NCI-H2107 treated with DMSO at 0.1 percent for 48 hours (cell line): ENCODE data around the gene B3GNT2.

ENCODE experiments used
- DNase-seq: peaks from one replicate; lab custom pipeline; 2025; ENCODE audit not compliant: unreplicated experiment; lab: John Stamatoyannopoulos, UW

Gene B3GNT2

DNA sequence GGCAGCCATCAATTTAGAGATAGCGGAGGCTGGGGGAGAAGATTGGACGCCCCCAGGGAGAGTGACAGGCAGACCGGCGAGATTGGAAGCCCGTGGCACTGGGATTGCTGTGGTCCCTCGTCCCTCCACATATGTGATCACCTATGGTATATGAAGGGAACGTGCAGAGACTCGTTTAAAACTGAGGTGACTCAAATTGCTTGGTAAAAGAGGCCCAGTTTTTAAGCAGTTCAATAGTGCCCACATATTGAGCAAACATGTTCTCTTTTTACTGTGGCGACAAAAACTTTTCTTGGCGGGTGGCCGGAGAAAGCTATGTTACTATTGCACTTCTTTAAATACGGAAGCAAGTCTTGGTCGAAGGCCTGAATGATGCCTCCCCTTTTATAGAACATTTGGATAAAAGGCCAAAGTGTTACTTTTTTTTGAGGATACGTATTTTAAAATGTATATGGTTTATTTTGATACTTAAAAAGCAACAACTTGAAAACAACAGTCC is 9.1 kb downstream of the B3GNT2 start:
- no peak for DNase-seq

DNA sequence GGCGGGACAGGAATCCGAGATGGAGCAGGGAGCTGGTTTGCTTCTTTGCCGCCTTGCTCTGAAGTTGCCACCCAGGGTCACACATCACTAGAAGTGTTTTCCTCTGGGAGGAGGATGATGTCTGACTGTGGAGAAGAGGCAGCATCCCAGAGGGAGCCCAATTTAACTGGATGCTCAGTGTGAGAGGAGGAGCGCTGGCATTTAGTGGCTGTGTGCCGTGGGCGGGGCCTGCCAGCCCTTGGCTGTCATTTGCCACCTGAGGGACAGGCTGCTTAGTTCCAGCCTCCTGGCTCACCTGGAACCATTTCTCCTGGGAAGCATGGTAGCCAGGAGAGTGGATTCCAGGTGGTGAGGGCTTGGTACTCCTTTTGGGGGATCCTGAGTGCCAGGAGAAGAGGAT is 9.6 kb downstream of the B3GNT2 start:
- no peak for DNase-seq

DNA sequence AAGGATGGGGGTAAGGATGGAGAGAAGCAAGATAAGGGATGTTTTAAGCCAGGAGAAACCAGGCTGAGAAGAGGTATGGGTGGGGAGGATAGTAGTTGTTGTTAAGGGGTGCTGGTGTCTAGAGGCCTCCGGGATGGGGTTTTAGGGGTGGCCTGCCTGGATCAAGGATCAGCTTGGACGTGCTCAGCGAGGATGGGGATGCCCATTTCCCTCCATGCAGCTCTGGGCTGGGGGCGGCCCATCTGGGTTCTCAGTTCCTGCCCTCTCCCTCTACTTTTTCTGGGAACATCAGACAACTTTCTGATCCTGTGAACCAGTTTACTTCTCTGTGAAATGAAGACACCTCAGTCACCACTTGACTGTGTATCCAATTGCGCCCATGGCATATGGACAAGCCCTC is 10.1 kb downstream of the B3GNT2 start:
- no peak for DNase-seq

DNA sequence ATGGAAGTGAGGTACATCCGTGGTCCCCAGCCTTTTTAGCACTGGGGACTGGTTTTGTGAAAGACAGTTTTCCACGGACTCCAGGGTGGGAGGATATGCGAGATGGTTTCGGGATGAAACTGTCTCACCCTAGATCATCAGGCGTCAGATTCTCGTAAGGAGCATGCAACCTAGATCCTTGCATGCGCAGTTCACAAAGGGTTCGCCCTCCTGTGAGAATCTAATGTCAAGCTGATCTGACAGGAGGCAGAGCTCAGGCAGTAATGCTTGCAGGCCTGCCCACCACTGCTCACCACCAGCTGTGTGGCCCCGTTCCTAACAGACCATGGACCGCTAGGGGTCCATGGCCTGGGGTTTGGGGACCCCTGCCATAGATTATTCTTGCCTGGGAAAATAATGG is 11.6 kb downstream of the B3GNT2 start:
- DNase-seq: no peak

DNA sequence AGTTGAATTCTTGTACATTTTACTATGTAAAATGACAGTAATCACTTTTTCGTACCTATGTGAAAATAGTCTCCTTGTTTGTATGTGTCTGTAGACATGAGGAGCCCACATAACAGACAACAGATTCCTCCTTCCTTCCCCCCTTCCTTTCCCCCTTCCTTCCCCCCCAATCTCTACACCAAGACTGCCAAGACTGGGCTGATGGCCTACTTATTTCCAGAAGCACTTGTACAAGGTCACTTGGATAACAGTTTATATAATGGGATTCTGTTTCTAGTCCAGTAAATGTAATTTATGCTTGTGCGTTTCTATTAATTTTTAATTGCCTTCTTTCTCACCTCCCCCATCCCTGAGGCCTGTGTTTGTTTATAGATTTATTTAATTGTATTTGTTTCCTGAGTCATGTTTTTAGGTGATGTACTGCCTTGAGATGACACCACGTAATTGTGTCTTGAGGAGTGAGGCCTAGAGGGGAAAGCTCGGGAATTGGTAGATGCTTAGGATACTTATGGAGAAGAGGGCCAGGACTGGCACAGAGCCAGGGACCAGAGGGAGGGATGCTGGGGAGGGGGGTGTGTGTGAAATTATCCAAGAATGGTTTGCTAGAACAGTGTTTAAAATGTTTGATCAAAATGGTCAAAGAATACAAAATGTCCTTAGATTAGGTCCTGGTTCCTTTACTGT is 12.3 kb downstream of the B3GNT2 start:
- no peak for DNase-seq

DNA sequence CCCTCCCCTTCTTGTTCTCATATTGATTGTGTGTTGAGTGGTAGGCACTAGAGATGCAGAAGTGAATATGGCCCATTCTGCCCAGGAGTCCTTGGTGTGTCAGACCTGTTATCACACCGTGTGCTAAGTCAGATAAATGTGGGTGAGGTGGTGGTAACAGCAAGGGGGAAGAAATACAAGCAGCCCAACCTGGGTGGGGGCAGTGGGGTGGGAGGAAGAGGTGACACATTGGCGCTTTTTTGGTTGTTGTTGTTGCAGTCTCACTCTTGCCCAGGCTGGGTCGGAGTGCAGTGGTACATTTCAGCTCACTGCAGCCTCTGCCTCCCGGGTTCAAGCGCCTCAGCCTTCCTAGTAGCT is 12.8 kb downstream of the B3GNT2 start:
- no peak for DNase-seq

DNA sequence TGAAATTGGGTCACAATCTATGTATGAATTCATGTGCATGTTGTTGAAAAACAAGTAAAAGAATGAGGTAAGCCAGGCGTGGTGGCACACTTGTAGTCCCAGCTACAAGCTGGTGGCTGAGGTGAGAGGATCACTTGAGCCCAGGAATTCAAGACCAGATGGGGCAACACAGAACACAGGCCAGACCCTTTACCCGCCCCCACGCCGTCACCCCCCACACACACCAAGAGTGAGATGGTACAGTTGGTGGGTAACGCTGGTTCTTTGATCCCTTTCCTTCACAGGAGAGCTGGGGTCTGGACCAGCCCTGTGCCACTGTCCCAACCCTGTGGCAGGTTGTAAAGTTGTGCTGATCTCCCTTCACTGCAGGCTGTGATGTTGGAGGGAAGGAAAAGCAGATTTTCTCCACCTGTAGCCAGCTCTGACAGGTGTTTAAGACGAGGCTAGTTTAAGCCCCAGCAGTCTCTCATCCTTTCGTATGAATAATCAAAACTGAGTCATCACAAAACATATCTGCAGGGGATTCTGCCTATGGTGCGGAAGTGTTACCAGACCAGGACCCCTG is 13.6 kb downstream of the B3GNT2 start:
- DNase-seq: no peak

DNA sequence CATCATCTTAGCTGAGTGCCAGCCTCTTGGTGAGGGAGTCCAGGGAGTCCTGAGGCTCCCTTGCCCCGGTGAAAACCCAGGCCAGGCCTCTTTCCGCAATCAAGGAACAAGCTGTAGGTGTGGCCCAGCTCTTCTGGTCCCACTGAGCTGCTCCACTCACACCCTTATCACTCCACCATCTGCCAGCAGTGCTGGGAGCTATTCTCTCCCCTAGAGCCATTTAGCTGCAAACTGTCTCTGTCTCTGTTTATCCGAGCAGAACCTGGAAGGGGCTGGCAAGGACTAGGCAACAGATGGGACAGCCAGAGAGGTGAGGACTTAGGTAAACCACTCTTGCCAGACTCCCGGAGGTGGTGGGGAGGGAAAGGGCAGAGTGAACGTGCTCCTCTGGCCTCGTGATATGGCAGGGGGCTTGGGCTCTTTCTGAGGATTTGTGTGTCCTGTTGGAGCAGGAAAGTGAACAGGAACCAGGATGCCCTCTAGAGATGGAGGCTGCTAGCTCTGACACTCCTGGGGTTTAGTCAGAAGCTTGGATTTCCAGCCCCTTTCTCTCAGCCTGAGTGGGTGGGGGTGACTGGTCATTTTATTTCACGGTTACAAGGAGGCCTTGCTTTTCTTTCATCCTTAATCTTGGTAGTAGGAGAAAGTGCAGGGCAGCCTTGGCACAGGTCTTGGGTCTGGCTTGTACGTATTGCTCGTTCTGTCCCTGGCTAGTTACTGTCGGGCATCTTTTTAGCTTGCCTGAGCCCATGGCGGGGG is 19.6 kb downstream of the B3GNT2 start:
- DNase-seq: no peak

DNA sequence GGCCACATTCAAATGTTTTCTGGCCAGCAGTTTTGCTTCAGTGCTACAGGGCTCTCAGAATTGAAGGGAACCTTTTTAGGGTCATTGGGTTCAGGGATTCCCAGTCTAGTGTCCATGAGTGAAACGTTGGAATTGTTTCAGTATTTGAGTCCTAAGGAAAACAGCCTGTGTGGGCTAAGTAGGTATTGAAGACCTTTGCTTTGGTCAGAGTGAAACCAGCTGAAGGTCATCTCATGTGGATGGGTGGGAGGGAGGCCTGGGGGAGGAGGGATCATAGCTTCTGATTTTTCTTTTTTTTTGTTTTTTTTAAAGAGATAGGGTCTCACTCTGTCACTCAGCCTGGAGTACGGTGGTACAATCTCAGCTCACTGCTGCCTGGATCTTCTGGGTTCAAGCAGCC is 20.2 kb downstream of the B3GNT2 start:
- no peak for DNase-seq

DNA sequence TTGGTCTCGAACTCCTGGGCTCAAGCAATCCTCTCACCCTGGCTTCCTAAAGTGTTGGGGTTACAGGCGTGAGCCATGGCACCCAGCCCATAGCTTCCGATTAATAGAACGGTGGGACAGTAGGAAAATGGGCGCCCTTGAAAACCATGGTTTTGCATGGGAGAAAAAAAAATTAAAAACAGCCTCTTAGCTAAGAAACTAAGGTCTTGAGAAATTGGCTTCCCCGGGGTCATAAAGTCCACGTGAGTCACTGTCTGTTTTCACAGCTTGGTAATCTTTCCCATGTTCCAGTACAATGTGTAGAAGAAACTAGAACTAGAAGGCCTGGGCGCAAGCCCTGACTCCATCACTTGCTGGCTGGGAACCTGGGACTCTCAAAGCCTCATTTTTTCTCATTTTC is 20.7 kb downstream of the B3GNT2 start:
- no peak for DNase-seq

DNA sequence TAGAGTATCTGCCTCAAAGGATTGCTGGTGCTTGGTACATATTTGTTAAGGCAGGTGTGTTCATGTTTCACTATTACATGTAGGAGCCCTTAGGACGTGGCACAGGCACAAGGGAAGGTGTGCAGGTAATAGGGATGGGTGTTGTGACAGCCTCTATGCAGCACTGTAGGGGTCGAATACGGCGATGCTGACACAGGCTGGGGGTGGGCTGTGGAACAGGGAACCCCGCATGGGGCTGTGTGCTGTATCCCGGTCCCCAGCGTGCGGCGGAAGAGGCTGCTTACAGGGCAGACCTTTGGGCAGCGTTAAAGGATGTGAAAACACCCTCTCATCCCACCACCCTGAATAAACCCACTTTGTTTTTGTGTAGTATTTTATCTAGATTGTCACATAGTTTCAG is 21.5 kb downstream of the B3GNT2 start:
- no peak for DNase-seq

DNA sequence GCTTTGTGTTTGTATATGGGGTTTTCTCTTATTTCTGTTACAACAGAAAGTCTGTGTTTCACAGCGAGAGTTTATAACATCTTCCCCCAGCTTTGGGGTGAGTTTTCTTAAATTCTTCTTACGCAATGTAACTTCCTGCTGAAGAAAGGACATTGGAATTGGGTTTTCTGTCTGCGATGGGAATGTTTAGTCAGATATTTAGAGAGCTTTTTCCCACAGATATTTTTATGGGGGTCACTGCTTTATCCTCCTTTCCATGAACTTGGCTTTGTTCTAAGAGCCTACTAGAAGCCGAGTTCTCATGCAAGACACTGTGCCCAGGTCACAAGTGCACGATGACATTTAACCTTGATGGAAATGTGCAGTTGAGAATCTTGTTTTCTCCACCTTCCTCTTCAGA is 22.1 kb downstream of the B3GNT2 start:
- no peak for DNase-seq

DNA sequence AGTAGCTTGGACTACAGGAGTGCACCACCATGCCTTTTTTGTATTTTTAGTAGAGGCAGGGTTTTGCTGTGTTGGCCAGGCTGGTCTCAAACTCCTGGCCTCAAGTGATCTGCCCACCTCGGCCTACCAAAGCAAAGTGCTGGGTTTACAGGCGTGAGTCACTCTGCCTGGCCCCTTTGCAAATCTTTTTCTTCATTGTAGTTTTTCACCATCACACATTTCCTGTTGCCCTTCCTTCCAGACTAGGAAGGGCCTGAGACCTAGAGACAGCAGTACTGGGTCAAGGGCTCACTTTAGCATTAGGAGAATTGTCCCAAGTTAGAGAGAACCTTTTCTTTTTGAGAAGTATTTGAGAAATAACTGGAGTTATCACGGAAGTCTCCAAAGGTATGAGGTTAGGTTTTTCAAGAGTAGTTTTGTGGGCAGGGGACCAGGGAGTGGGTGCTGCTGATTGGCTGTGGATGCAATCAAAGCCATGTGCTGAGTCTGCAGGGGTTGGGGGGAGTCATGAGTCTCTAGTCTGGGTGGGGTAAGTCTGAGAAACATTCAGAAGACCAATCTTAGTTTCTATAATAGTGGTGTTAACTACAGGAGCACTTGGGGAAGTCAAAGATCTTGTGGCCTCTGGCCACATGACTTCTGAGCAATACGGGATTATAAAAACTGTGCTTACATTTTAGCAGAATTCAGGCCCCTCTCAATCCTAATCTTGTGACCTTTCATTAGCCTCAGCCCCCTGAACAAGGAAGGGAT is 23.7 kb downstream of the B3GNT2 start:
- no peak for DNase-seq

DNA sequence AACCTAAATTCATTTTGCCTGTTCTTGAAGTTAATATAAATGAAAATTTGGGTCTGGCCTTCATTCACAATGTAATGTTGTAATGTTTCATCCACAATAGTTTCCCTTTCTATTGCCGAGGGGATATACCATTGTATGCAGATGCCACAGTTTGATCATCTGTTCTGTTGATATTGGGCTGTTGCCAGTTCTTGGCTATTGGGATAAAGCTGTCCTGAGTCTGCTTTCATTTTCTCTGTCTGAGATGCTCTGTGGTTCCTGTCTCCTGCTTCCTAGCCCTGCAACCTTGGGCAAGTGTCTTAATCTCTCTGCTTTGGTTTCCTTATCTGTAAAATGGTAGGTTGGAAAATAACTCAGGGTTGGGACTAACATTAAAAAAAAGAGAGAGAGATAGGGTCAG is 25.2 kb downstream of the B3GNT2 start:
- DNase-seq: no peak

DNA sequence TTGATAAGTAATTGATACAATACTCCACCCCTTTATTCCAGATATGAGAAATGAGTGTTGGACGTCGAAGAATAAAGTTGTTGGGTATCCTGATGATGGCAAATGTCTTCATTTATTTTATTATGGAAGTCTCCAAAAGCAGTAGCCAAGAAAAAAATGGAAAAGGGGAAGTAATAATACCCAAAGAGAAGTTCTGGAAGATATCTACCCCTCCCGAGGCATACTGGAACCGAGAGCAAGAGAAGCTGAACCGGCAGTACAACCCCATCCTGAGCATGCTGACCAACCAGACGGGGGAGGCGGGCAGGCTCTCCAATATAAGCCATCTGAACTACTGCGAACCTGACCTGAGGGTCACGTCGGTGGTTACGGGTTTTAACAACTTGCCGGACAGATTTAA is 26.3 kb downstream of the B3GNT2 start:
- DNase-seq: no peak

DNA sequence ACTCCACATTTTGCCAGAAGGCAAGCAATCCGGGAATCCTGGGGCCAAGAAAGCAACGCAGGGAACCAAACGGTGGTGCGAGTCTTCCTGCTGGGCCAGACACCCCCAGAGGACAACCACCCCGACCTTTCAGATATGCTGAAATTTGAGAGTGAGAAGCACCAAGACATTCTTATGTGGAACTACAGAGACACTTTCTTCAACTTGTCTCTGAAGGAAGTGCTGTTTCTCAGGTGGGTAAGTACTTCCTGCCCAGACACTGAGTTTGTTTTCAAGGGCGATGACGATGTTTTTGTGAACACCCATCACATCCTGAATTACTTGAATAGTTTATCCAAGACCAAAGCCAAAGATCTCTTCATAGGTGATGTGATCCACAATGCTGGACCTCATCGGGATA is 26.8 kb downstream of the B3GNT2 start:
- no peak for DNase-seq

DNA sequence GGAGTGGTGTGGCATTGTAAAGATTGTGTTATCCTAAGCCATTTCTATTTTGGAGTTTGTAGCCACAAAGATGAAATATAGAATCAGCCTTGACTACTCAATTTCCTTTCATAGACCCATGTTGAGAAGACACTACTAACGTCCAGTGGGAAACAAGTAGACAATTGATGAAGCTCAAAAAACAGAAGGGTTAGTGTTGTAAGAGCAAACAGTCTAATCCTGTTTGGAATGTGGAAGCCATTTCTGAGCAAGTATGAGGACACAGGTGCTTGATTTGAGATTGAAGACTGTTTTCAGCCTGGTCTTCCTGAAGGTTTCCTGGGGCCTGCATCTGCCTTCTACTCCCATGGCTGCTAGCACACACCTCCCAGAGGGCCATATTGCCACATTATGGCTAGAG is 29.1 kb downstream of the B3GNT2 start:
- no peak for DNase-seq

DNA sequence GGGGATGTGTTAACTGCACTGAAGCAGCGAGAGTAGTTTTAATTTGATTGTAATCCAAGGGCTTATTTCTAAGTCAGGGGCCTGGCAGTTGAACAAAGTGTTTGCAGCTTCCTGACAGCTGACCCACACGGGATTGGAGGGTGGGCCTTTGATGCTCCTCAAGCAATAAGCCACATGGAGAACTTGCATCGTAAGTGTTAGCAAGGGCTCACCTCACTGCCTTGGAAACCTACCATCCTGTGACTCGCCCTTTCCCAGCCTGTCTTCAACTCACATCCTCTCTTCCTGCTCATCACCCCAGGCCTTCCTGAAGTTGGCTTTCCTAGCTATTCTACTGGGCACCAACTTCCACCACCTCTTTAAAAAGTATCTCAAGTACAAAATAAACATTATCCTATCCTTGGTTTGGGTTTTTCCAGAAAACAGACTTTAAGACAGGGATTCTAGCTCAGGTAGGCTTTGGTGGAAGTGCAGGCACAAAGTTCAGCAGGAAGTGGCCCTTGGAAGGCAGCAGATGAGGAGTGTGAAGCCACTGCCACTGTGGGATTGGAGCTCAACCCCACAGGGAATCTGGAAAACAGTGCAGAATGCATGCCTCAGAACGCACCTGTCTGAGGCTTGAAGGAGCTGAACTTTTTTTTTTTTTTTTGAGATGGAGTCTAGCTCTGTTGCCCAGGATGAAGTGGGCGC is 31.6 kb downstream of the B3GNT2 start:
- no peak for DNase-seq

DNA sequence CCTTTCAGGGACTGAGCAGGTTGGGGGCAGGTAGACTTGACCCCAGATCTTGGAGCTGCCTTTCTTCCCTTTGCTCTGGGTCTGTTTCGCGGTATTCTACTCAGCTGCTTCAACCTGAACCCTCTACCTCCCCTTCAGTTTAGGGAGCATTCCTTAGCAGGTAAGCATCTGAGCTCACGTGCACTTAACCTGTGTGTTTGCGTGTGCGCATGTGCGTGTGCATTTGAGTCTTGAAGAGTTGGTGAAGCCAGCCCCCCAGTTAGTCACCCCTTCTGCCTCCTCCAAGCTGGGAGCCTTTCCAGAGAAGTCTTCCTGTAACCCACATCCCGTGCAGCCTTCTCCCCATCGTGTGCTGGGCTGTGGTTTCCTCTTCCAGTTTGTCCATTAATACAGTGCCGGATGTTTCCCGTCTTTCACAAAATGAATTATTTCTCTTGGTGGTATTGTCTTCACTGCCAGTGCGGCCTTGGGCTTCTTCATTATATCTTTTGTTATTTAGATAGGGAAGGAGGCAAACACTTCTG is 33.2 kb downstream of the B3GNT2 start:
- no peak for DNase-seq

DNA sequence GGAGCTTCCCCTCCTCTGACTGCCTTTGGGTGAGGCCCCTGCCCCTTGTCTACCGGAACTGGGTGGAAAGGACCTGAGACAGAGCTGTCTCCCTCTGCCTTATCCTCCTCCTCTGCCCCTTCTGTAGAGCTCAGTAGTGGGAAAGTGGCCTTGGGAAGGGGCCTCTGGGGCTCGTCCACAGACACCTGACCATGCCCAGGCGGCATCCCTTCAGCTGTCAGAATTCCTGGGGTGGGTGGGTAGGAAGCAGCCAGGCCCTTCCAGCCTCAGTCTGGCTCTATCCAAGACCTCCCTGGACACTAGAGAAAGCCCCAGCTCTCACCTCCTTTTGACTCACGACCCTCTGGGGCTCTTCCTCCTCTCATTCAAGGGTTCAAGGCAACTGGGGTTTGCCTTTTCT is 35.6 kb downstream of the B3GNT2 start:
- DNase-seq: no peak
